22Rv1 (cell line): Measurements from ENCODE around the gene TGM1.

Source experiments
- H3K27ac ChIP-seq: fragments of 450-650 bp; 2 replicates; pipeline ENCODE4 v1.5.1; 2017
- ZFX ChIP-seq: fragments of 450-650 bp; IDR thresholded peaks from 2 replicates; pipeline ENCODE4 v1.6.1; 2017; ENCODE audit warnings: antibody characterized with exemption, borderline replicate concordance
- TF ChIP-seq, protein P1 (sequence below): fragments of 450-650 bp; IDR thresholded peaks from 2 replicates; pipeline ENCODE4 v1.5.1; 2017; ENCODE audit warnings: mild to moderate bottlenecking

Gene TGM1

GRCh38 chr14:24269368-24269767 lies 6.4 kb upstream of the TGM1 start:
- H3K27ac ChIP-seq: no peak overlapping the region
- TF ChIP-seq ZFX: no peak
- TF ChIP-seq, protein P1, sequence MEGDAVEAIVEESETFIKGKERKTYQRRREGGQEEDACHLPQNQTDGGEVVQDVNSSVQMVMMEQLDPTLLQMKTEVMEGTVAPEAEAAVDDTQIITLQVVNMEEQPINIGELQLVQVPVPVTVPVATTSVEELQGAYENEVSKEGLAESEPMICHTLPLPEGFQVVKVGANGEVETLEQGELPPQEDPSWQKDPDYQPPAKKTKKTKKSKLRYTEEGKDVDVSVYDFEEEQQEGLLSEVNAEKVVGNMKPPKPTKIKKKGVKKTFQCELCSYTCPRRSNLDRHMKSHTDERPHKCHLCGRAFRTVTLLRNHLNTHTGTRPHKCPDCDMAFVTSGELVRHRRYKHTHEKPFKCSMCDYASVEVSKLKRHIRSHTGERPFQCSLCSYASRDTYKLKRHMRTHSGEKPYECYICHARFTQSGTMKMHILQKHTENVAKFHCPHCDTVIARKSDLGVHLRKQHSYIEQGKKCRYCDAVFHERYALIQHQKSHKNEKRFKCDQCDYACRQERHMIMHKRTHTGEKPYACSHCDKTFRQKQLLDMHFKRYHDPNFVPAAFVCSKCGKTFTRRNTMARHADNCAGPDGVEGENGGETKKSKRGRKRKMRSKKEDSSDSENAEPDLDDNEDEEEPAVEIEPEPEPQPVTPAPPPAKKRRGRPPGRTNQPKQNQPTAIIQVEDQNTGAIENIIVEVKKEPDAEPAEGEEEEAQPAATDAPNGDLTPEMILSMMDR: no peak

GRCh38 chr14:24268225-24268624 lies 5.2 kb upstream of the TGM1 start:
- no peak overlapping the region for H3K27ac ChIP-seq
- TF ChIP-seq, protein P1: no peak
- TF ChIP-seq ZFX: no peak

- H3K27ac ChIP-seq: no peak overlapping the region
- TF ChIP-seq, protein P1: no peak
- no peak for TF ChIP-seq ZFX
Observed at GRCh38 chr14:24267516-24267915, 4.5 kb upstream of the TGM1 start.

DNA sequence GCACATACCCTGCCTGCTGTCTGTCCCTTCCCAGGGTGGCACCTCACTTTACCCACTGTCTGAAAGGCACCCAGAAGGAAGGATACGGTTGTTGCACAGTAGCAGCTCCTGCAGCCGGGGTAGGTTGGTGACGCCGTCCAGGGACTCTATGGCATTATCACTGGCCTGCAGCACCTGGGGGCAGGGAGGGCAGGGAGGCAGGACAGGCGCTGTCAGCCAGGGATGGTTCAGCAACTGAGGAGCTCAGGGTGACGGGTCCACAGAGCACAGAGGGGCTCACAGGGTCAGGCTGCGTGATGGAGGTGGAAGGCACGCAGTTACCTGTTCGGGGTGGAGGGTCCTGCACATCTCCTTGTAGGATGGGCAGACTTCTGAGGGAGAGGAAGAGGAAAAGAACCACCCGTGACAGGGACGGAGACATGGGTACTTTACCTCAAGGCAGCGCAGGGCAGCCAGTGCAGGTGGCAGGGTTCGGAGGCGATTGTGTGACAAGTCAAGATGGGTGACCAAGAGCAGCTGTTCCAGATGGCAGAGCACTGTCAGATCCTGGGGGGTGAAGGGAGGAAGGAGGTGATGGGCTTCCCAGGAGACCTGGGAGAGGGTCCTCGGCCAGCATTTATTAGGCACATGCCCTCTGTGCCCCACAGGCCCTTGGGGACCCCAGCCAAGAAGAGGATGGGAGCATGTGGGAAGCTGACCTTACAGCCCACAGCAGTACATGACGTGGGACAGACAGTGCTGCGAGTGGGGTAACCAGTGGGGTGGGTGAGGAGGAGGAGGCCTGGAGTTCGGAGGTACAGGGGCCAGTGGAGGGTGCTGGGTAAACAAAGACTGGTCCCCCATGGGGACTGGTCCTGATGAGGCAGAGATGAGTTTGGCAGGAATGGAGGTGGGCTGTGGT lies 3.6 kb upstream of the TGM1 start:
- H3K27ac ChIP-seq: no peak overlapping the region
- TF ChIP-seq ZFX: no peak
- TF ChIP-seq, protein P1: no peak

DNA sequence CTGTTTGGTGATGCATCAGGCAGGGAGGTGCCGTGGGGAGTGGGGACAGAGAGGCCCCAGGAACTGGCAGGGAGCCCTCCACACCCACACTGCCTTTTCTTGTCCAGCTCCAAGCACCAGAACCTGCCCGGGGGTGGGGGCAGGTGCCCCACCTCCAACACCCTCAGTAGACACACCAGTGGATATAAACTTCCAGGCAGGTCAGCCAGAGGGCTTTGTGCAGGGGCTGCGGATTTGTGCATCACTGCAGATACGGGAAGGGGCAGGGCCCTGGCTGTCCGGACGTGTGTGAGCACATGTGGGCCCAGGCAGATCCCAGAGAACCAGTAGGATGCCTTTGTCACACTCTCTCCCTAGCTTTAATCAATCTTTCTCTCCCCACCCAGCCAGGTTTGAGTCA lies 1.3 kb upstream of the TGM1 start:
- no peak for TF ChIP-seq ZFX
- TF ChIP-seq, protein P1: no peak

GRCh38 chr14:24263848-24264247 lies 871 bp upstream of the TGM1 start:
- 0 out of 2 replicates have a peak overlapping the region, but pooled peaks have one; percentile 7 for H3K27ac ChIP-seq
- TF ChIP-seq, protein P1: no peak
- TF ChIP-seq ZFX: no peak

More for the DNA sequence above, 1.3 kb upstream of the TGM1 start:
- no peak overlapping the region for H3K27ac ChIP-seq

DNA sequence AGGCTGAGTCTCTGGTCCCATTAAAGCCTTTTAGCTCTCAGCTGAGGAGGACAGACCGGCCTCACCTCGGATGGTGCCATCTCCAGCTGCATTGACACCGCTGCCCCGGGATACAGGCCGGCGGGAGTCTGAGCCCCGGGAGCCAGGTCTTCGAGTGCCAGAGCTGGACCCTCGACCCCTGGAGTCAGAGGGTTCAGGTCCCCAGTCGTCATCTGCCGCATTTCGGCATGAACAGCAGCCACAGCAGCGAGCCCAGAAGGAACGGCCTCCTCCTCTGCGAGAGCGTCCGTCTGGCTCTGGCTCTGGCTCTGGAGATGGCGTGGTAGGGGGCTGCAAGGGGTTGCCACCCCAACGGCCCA lies 1.0 kb downstream of the TGM1 start:
- H3K27ac ChIP-seq: no peak overlapping the region
- TF ChIP-seq, protein P1: no peak
- TF ChIP-seq ZFX: no peak
